Activated T-cell treated with anti-CD3 and anti-CD28 coated beads, Interleukin-2, amount 50 U/mL, for 24 hours (primary cell): ENCODE data around the gene LRTM2.

Experiments used
- DNase-seq: peaks from one replicate; pipeline ENCODE4 v3.0.0-alpha.2; 2020
- H3K27ac Mint-ChIP-seq: 2 replicates; pipeline ENCODE4 v1.8.0; 2020; ENCODE audit warnings: mild to moderate bottlenecking, mixed read lengths
- H3K27me3 Mint-ChIP-seq: 2 replicates; pipeline ENCODE4 v1.8.0; 2020; ENCODE audit warnings: mixed read lengths
- H3K36me3 Mint-ChIP-seq: 2 replicates; pipeline ENCODE4 v1.8.0; 2020; ENCODE audit warnings: low read depth, mixed read lengths
- H3K4me1 Mint-ChIP-seq: 2 replicates; pipeline ENCODE4 v1.8.0; 2020; ENCODE audit warnings: low read depth, mixed read lengths
- H3K4me3 Mint-ChIP-seq: 2 replicates; pipeline ENCODE4 v1.8.0; 2020; ENCODE audit warnings: mild to moderate bottlenecking, moderate library complexity, mixed read lengths
- H3K9me3 Mint-ChIP-seq: 2 replicates; pipeline ENCODE4 v1.8.0; 2020; ENCODE audit warnings: mixed read lengths

Gene LRTM2

DNA sequence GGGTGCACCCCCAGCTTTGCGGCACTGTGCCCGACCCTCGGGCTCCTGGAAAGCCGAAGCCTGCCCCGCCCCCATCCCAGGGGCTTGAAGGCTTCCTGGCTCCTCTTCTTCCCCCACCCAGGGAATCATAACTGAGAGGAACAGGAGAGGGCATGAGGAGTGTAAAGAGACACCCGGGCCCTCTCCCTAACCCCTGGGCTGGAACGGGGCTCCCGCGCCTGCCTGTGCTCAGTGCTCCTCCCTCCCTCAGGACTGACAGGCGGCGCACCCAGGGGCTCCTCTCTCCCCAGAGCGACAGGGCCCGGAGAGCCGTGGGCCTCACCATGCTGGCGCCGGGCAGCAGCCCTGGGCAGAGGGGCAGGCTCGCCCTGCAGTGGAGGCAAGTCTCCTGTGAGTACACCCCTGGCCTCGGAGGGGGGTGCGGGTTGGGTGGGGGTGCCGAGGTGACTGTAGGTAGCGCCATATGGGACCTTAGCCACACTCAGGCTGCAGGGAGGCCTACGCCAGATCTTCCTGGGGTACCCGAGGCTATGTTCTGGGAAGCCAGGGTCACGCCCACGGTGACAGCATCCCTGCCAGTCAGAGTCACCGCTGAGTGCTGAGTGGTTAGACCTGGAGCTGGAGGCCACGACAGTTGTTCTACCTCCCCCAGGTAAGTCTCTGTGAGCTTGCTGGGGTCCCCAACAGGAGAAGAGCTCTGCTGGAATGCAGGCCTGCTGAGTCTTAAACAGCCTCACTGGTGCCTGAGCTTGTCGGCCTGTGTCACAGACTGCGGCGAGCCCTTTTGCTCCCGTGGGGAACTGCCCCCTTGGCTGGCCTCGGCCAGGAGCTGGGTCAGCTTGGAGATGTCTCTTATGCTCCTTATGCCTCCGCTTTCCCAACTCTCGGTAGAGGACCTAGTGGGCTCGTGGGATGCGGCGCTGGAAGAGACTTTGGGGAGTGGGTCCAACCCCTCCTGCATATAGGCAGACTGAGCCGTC is 7.8 kb downstream of the LRTM2 start:
- no peaks in the 10 kb centered on the region for H3K36me3 Mint-ChIP-seq
- H3K27me3 Mint-ChIP-seq = peaks cover 32% of the 10 kb centered on the region
- no peaks in the 10 kb centered on the region for H3K9me3 Mint-ChIP-seq
- no peak overlapping the region for H3K4me3 Mint-ChIP-seq
- no peak for DNase-seq
- H3K27ac Mint-ChIP-seq = no peak overlapping the region
- H3K4me1 Mint-ChIP-seq = no peaks in the 10 kb centered on the region

DNA sequence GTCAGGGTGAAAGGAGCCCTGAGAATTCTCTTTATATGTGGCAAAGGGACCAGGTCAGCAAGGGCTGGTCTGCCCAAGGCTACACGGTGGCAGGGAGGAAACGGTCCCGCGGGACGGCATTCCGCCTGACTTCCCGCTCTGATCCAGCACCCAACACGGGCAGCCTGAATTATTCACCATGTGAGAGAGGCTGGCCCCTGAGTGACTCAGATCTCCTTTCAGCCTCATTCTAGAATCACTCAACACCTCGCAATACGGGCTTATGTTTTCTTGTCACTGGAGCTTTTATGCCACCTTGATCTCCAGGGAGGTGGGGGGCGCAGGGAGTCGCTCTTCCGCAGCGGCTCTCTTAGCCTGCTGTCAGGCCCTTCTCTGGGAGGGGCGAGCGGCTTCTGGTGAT is 8.5 kb downstream of the LRTM2 start:
- no peak overlapping the region for H3K4me3 Mint-ChIP-seq
- DNase-seq = no peak
- no peaks in the 10 kb centered on the region for H3K9me3 Mint-ChIP-seq
- peaks cover 39% of the 10 kb centered on the region for H3K27me3 Mint-ChIP-seq
- no peak overlapping the region for H3K27ac Mint-ChIP-seq
- no peaks in the 10 kb centered on the region for H3K4me1 Mint-ChIP-seq
- H3K36me3 Mint-ChIP-seq = no peaks in the 10 kb centered on the region

GRCh38 chr12:1829306-1829900 is 9.0 kb downstream of the LRTM2 start:
- peaks cover 41% of the 10 kb centered on the region for H3K27me3 Mint-ChIP-seq
- H3K9me3 Mint-ChIP-seq = no peaks in the 10 kb centered on the region
- H3K4me3 Mint-ChIP-seq = no peak overlapping the region
- H3K4me1 Mint-ChIP-seq = no peaks in the 10 kb centered on the region
- no peak overlapping the region for H3K27ac Mint-ChIP-seq
- no peak for DNase-seq
- no peaks in the 10 kb centered on the region for H3K36me3 Mint-ChIP-seq

- no peaks in the 10 kb centered on the region for H3K36me3 Mint-ChIP-seq
- no peaks in the 10 kb centered on the region for H3K4me1 Mint-ChIP-seq
- H3K9me3 Mint-ChIP-seq = no peaks in the 10 kb centered on the region
- DNase-seq = no peak
- no peak overlapping the region for H3K4me3 Mint-ChIP-seq
- H3K27ac Mint-ChIP-seq = no peak overlapping the region
- H3K27me3 Mint-ChIP-seq = peaks cover 41% of the 10 kb centered on the region
Observed at GRCh38 chr12:1830401-1830845, 10.1 kb downstream of the LRTM2 start.

DNA sequence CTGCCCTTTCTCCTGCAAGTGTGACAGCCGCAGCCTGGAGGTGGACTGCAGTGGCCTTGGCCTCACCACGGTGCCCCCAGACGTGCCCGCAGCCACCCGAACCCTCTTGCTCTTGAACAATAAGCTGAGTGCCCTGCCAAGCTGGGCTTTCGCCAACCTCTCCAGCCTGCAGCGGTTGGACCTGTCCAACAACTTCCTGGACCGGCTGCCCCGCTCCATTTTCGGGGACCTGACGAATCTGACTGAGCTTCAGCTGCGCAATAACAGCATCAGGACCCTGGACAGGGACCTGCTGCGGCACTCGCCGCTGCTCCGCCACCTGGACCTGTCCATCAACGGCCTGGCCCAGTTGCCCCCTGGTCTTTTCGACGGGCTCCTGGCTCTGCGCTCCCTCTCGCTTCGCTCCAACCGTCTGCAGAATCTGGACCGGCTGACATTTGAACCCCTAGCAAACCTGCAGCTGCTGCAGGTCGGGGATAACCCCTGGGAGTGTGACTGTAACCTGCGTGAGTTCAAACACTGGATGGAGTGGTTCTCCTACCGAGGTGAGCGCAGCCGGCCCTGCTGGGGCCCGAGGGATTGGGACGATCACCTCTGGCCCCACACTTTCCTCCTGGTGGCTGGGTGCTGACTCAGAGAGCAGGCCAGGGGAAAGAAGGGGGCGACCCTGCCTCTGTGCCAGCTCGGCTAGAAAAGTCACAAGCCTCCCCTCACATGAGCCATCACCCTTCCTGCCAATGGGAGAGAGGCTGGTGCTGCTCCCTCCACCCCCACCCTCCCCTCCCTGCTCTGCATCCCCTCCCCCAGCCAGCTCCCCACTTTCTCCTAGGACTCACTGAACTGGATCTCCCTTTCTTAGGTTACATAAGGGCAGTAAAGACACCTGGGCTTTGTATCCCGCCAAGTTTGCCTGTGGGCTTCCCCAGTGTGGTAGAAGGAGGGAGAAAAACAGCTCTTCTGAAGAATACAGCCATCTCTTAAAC is 10.9 kb downstream of the LRTM2 start:
- H3K36me3 Mint-ChIP-seq = no peaks in the 10 kb centered on the region
- H3K27ac Mint-ChIP-seq = no peak overlapping the region
- H3K4me1 Mint-ChIP-seq = no peaks in the 10 kb centered on the region
- H3K27me3 Mint-ChIP-seq = peaks cover 41% of the 10 kb centered on the region
- DNase-seq = no peak
- no peak overlapping the region for H3K4me3 Mint-ChIP-seq
- no peaks in the 10 kb centered on the region for H3K9me3 Mint-ChIP-seq

DNA sequence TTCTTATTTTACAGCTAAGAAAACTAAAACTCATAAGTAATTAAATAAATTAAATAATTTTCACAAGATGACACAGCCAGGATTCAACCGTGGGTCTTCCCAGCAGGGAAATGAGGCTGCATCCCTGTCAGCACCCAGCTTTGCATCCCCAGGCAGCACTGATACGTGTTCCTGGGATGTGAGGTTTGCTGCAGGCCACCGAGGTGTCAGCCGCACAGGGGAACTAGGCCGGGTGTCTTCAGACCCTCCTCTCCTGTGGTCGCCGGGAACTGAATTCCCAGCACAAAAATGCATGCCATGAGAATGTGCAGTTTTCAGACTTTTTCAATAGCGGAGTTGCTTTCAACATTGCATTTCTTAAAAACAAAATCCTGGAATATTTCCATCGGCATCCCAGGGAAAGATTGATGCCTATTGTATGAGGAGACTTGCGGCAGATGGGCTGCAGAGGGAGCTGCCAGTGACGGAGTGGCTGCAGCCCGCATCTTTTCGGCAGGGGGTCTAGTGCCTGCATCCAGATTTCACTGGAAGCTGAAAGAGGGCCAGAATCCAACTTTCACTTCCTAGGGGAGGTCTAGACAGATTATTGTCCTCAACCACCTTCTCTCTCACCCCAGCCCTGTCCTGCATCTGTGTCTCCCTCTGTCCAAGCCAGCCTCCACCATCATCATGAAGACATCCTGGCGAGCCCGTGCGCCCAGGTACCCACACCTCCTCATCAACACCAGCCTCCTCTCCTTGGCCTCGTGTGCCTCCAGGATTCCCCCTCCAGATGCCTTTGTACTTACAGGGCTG is 12.6 kb downstream of the LRTM2 start:
- H3K4me3 Mint-ChIP-seq = no peak overlapping the region
- H3K9me3 Mint-ChIP-seq = no peaks in the 10 kb centered on the region
- H3K27ac Mint-ChIP-seq = no peak overlapping the region
- no peaks in the 10 kb centered on the region for H3K4me1 Mint-ChIP-seq
- peaks cover 41% of the 10 kb centered on the region for H3K27me3 Mint-ChIP-seq
- no peaks in the 10 kb centered on the region for H3K36me3 Mint-ChIP-seq
- no peak for DNase-seq

- H3K27ac Mint-ChIP-seq = no peak overlapping the region
- H3K9me3 Mint-ChIP-seq = no peaks in the 10 kb centered on the region
- H3K4me3 Mint-ChIP-seq = no peak overlapping the region
- peaks cover 41% of the 10 kb centered on the region for H3K27me3 Mint-ChIP-seq
- H3K4me1 Mint-ChIP-seq = no peaks in the 10 kb centered on the region
- DNase-seq = no peak
- H3K36me3 Mint-ChIP-seq = no peaks in the 10 kb centered on the region
Observed at GRCh38 chr12:1833596-1834028, 13.2 kb downstream of the LRTM2 start.

DNA sequence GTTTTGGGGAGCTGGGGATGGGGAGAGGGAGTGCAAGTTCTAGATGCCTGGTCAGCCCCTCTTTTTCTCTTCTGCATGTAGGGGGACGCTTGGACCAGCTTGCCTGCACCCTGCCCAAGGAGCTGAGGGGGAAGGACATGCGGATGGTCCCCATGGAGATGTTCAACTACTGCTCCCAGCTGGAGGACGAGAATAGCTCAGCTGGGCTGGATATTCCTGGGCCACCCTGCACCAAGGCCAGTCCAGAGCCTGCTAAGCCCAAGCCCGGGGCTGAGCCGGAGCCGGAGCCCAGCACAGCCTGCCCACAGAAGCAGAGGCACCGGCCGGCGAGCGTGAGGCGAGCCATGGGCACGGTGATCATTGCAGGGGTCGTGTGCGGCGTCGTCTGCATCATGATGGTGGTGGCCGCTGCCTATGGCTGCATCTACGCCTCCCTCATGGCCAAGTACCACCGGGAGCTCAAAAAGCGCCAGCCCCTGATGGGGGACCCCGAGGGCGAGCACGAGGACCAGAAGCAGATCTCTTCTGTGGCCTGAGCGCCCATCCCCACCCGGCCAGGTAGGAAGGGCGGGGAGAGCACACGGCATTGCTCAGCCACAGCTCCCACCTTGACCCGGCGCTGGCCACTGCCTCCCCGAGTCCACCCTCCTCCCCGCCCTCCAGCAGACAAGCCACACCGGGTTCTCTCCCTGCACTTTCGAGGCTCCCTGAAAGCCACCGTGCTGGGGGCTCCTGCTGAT is 14.0 kb downstream of the LRTM2 start:
- no peaks in the 10 kb centered on the region for H3K9me3 Mint-ChIP-seq
- no peak overlapping the region for H3K27ac Mint-ChIP-seq
- peaks cover 41% of the 10 kb centered on the region for H3K27me3 Mint-ChIP-seq
- DNase-seq = no peak
- H3K36me3 Mint-ChIP-seq = no peaks in the 10 kb centered on the region
- no peaks in the 10 kb centered on the region for H3K4me1 Mint-ChIP-seq
- no peak overlapping the region for H3K4me3 Mint-ChIP-seq

- no peaks in the 10 kb centered on the region for H3K9me3 Mint-ChIP-seq
- H3K27me3 Mint-ChIP-seq = peaks cover 34% of the 10 kb centered on the region
- no peaks in the 10 kb centered on the region for H3K4me1 Mint-ChIP-seq
- DNase-seq = no peak
- no peak overlapping the region for H3K27ac Mint-ChIP-seq
- H3K4me3 Mint-ChIP-seq = no peak overlapping the region
- H3K36me3 Mint-ChIP-seq = no peaks in the 10 kb centered on the region
Observed at GRCh38 chr12:1835211-1836131, 15.1 kb downstream of the LRTM2 start.

GRCh38 chr12:1836241-1836803 is 16.0 kb downstream of the LRTM2 start:
- Mint-ChIP-seq H3K4me3 (no peak overlapping the region), H3K9me3 (no peaks in the 10 kb centered on the region), H3K27me3 (peaks cover 25% of the 10 kb centered on the region), H3K27ac (no peak overlapping the region), H3K36me3 (no peaks in the 10 kb centered on the region), H3K4me1 (no peaks in the 10 kb centered on the region)
- DNase-seq = no peak

DNA sequence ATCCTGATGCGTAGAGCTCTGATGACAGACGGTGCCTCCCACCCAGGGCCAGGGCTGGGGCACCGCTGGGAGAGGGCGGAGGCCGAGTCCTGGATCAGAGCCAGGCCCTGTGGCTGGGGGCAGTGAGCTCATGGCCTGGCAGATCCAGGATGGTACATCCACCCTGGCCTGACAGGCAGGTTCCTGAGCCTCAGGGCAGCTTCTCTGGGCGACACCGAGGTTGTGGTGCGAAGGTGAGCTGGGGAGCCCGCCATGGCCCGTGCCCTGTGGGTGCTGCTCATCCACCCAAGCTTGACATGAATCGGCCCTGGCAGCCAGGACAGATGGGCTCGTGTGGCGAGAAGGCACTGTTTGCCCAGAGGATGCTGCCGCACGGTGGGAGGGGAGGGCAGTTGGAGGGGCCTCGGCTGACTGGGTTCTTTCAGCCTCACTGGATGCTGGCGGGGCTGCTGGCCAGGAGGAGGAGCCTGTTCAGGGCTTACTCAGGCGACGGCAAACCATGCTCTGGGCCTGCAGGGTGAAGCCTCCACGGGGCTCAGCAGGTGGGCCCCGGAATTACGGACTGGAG is 16.6 kb downstream of the LRTM2 start:
- Mint-ChIP-seq H3K4me3 (no peak overlapping the region), H3K36me3 (no peaks in the 10 kb centered on the region), H3K27me3 (peaks cover 20% of the 10 kb centered on the region), H3K4me1 (no peaks in the 10 kb centered on the region), H3K9me3 (no peaks in the 10 kb centered on the region), H3K27ac (no peak overlapping the region)
- no peak for DNase-seq
